Measurements from ENCODE around the gene SEC14L1.
"Not testable (repeated sequence)": the region's sequence is repeated elsewhere in the genome, so short reads cannot be mapped to it uniquely, and the experiment has no call there.

SEC14L1 gene

GRCh38 chr17:77246110-77247047, 105.6 kb downstream of the SEC14L1 start:
- no peak for DNase-seq

- peak; percentile 89 for DNase-seq
Observed at GRCh38 chr17:77247048-77247541, 106.3 kb downstream of the SEC14L1 start.

GRCh38 chr17:77247609-77248008, 106.8 kb downstream of the SEC14L1 start:
- no peak for DNase-seq

GRCh38 chr17:77248216-77249114, 107.7 kb downstream of the SEC14L1 start:
- no peak for DNase-seq

DNA sequence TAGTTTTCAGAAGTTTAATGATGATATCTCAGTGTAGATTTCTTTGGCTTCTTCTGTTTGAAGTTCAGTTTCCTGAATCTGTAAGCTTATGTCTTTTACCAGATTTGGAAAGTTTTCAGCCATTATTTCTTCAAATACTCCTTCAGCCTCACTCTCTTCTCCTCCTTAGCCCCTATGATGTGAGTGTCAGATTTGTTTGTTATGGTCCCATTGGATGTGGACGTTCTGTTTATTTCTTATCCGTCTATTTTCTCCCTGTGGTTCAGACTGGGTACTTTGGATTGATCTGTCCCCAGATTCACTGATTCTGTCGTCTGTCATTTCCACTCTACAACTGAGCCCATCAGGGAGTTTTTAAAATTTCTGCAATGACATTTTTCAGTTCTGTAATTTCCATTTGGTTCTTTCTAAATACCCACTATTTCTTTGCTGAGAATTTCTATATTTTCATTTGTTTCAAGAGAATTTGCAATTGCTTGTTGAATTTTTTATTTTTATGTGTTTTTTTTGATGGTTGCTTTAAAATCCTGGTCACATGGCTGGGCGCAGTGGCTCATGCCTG, 110.9 kb downstream of the SEC14L1 start:
- DNase-seq: no peak

GRCh38 chr17:77252306-77252705, 111.5 kb downstream of the SEC14L1 start:
- not testable (repeated sequence) for DNase-seq

GRCh38 chr17:77253611-77254051, 112.9 kb downstream of the SEC14L1 start:
- DNase-seq: no peak

DNA sequence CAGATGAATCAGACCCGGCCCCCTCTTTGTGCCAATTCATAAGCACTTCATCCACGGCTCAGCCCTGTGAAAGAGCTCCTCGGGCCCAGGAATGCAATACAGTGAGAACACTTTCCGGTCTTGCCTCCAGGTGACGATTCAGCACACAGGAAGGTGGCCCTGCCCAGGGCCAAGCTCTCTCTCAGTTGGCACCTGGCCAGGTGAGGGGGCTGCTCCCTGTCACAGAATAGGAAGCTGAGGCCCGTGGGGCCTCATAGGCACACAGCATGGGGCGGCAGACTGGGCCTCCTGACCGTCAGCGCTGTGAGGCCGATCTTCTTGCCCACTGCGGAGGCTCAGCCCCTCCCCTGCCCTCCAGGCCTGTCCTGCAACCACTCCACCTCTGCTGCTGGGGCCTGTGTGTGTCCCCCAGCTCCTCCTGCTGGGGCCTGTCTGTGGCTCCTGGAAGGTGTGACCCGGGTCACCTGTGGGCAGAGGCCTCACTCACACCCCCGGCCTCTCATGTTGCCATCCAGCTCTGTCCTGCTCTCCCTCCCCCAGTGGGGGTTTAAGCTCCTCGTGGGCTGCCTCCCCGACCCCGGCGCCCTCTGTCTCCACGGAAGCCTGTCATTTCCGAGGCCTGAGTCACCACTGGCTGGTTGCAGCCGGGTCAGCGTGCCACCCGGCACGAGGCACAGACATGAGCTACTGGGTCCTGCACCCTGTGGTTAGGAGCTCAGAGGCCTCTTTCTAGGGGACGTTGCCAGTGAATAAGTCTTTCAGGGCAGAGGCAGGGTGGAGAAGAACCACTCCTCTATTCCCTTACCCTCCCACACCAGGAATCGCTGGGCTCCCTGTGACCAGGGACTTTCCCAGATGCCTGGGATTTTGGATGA, 114.4 kb downstream of the SEC14L1 start:
- DNase-seq: no peak

GRCh38 chr17:77255970-77256369, 115.2 kb downstream of the SEC14L1 start:
- not testable (repeated sequence) for DNase-seq

DNA sequence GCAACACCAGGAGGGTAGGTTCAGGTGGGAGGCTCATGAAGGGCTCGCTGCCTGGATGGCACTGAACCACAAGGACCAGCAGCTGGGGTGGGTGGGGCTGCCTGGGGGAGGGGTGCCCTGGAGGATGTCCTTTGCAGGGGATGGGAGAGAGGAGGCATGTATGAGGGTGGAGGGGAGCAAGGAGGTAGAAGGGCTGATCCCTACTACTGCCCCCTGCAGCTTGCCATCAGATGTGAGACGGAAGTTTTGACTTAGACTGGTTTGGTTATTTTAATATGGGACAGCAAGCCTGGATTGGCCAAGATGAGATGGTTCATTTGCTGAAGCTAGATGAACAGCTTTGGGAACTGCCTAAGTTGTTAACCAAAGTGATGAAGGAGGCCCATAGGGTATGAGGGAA, 115.9 kb downstream of the SEC14L1 start:
- no peak for DNase-seq

GRCh38 chr17:77257169-77257568, 116.4 kb downstream of the SEC14L1 start:
- DNase-seq: no peak

- DNase-seq: no peak
Observed at GRCh38 chr17:77257596-77258458, 117.1 kb downstream of the SEC14L1 start.

DNA sequence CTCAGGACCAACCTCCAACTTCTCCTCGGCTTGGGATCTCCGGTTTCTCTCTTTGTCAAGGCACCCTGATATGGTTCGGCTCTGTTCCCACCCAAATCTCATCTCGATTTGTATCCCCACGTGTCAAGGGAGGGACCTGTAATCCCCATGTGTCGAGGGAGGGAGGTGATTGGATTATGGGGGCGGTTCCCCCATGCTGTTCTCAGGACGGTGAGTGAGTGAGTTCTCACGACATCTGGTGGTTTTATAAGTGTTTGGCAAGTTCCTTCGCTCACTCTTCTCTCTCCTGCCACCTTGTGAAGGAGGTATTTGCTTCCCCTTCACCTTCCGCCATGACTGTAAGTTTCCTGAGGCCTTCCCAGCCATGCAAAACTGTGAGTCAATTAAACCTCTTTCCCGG, 117.9 kb downstream of the SEC14L1 start:
- DNase-seq: no peak

- no peak for DNase-seq
Observed at GRCh38 chr17:77264617-77265230, 124.0 kb downstream of the SEC14L1 start.

GRCh38 chr17:77266213-77266612, 125.4 kb downstream of the SEC14L1 start:
- DNase-seq: no peak

Data from stimulated activated CD4-positive, alpha-beta T cell treated with anti-CD3 and anti-CD28 coated beads, Interleukin-4, amount 100 ng/mL, for 1 hour (primary cell).